Kasumi-1 (cell line): ENCODE measurements around the gene NHLH1.

Experiments used
- DNase-seq, 2 experiments: peaks; one replicate each; lab custom pipeline; 2025; lab: John Stamatoyannopoulos, UW

The NHLH1 gene

DNA sequence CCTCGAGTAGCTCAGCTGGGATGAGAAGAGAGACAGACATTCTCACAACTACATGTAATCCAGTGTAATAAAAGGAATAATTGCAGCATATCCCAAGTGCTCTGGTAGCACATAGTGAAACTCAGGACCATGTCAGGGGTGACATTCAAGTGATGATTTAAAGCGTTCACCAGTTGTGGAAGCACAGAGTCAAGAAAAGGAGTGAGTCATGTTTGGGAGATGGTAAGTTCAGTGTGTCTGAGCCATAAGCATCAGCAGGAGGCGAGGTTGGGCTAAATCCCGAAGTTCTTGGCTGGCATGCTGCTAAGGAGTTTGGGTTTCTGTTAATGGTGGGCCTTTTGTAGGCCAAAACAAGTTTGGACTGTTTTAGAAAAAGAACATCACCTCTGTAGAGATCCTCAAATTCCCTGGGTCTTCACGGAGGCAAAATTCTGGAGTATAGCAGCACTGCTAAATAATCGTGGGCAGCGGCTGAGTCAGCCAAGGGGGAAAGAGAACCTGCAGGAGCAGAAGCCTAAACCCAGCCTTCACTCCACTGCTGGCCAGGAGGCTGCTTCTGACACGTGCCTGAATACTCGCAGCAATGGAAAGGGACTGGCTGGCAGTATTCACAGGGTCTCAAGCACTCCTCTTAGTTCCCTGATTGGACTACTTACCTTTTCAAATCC, 7.2 kb upstream of the NHLH1 start:
- DNase-seq: no peak

- no peak for DNase-seq
Observed at GRCh38 chr1:160360227-160360695, 6.6 kb upstream of the NHLH1 start.

GRCh38 chr1:160361199-160361598, 5.7 kb upstream of the NHLH1 start:
- DNase-seq: no peak

- DNase-seq: no peak
Observed at GRCh38 chr1:160361814-160362167, 5.1 kb upstream of the NHLH1 start.

DNA sequence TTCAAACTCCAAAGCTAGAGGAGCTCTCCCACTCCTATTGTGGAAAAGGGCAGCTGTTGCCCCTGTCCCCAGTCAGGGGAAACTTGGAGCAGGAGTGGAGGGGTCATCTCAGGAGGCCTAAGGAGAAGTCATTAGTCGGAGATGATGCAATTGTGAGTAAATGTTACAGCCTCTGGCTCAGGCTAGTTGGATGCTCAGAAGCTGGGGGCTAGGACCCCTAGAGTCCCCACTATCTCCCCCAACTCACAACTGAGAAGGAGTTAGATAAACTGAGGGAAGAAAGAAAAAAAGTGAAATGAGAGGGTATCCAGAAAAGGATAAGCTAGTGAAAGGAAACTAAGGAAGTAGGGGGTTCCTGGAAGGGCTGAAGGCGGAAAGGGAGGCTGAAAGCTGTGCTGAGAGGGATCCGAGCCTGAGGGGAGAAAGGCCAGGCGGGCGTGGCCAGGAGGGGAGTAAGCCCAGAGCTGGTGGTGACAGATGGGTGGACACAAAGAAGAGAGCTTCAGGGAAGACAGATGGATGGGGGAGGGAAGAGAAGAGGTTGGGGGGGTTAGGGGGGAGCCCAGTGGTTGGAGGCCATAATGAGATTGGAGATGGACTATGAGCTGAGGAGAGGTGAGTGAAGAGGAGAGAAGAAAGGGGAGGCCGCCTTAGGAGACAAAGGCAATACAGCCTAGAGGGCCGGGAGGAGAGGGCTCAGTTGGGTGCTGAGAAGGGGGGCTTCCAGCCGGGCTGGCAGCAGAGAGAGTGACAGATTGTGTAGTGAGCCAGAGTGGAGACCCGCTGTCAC, 4.5 kb upstream of the NHLH1 start:
- DNase-seq: no peak

DNA sequence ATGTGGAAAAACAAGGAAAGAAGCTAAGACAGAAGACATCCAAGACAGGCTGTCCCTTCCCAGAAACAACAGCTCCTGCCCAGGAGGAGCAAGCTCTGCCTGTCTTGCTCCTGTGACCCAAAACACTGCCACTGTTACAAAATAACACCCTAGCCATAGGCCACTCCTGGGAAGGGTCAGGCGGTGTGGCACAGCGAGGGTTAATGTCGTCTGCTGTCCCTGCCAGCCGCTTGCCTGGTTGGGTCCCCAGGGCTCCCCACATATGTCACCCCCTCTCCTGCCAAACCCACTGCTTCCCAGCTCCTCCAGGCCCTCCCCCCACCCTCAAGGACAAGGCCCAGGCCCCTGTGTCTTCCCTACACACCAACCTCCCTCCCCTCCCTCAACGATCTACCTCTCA, 3.9 kb upstream of the NHLH1 start:
- DNase-seq: no peak

DNA sequence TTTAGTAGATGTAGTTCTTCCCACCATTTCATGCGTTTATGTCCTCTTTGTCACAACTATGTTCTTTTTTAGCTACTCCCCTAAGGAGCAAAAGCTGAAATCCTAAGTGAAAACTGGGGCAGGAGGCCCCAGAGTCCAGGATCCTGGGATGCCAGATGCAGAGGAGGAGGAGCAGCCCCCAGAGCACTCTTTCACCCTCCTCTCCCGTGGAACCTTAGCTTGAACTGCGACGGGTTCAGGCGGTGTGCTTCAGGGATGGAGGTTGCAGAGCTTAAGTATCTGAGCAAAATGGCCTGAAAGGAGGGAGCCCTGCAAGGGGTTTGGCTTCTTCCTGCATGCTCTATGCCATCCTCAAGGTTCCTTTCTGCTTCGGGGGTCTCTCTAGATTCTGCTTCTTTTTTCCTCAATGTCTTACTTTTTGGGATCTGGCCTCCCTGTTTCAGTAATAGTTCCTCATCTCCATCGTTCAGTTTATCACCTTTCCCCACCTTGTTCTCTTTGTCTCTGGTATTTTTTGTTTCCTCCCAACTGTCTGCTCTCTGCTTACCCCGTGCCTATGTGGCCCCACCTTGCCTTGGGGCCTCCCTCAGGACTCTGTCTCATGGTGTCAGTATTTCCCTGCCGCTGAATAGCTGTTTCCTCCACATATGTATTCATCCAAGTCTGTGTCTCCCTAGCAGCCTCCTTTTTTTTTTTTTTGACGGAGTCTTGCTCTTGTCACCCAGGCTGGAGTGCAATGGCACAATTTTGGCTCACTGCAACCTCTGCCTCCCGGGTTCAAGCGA, 2.7 kb upstream of the NHLH1 start:
- no peak for DNase-seq

DNA sequence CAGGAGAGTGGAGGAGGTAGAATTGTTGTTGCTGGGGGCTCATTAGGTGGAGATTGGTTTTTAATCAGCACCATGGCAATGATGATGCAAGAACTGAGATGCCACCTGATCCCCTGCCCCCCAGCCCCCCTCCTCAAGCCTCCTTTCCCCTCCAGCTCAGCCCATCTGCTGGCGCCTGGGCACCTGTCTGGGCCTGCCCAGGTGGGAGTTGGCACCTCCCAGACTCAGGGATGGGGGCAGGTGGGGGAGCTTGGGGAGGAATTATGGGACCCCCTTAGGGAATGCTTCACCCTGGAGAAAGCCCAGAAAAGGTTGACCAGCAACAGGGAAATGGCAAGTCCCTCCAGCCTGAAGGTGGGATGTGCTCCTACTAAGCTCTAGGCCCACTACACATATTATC, 1.5 kb upstream of the NHLH1 start:
- no peak for DNase-seq

- no peak for DNase-seq
Observed at GRCh38 chr1:160367516-160367900, 637 bp downstream of the NHLH1 start.

DNA sequence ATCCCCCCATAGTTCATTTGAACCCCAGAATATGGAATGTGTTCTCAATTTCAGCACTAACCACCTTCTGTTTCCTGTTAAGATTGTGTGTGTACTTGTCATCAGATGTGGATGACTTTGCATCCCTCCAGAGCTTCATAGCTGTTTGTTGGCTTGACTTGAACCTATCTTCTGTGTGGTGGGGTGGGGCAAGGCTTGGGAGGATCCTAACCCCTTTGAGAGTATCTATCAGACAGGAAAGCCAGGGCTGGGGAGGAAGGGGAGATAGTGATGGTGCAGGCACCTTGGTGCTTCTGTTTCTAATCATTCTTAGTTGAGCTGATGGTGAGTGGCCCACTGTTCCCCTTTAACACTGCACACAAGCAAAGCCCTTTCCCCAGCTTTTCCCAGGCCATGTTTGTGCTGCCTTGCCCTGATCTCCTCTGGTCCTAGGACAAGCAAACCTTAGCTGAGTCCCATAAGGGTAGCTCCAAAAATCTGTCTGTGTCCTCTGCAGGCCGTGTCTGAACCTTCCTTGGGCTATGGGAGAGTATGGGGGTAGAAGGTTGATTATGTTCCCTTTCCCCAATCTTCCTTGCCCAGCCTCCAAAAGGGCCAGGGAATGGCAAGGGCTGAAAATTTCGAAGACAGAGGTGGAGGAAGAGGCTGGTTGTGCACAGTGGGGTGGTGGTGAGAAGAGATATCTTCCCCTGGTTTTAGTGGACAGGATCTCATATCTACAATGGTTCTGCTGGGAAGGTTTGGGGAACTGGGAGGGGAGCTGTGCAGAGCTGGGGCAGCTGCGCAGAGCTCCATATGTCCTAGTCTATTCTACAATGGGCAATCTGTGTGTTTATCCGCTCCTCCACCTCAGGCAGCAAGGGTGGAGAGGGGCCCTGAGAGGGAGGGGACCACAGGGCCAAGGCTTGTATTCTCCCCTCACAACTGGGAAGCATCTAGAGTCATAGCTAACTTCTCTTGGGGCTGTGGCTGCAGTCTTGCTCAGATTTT, 1.4 kb downstream of the NHLH1 start:
- no peak for DNase-seq

- no peak for DNase-seq
Observed at GRCh38 chr1:160369087-160369486, 2.2 kb downstream of the NHLH1 start.

GRCh38 chr1:160370561-160371345, 3.9 kb downstream of the NHLH1 start:
- no peak for DNase-seq

DNA sequence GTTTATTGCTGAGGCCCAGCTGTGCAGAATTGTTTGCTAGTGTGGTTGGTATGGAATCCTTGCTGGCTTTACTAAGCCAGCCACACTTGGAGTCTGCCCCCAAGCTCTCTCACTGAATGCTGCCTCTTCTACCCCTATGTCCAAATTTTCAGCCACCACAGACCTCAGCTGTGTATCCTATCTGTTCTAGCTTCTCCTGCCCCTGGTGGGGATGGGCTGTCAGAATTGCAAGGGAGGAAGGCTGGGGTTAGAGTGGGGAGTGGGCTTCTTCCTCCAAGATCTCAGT, 4.4 kb downstream of the NHLH1 start:
- DNase-seq: no peak

DNA sequence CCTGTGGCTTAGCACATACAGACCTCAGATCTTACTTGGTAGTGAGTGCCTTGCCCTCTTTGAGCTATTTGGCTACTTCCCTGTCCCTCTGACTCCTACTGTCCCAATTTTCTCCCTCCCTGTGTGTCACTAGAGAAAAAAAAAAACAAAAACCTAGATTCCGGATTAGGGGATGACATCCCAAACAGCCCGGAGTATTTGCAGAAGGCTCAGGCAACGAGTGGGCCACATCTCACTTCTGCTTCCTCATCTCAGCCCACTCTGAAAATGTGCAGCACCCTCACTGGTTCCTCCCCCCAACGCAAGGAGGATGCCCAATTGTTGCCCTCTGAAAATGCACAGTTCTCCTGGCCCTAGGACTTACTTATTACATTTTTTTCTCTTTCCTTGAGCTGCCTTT, 4.9 kb downstream of the NHLH1 start:
- no peak for DNase-seq

- peak; percentile 28 to 39 for DNase-seq
Observed at GRCh38 chr1:160373696-160374095, 6.8 kb downstream of the NHLH1 start.

GRCh38 chr1:160374306-160375110, 7.6 kb downstream of the NHLH1 start:
- no peak for DNase-seq

- DNase-seq: no peak
Observed at GRCh38 chr1:160375788-160376524, 9.1 kb downstream of the NHLH1 start.

GRCh38 chr1:160376525-160377131, 9.8 kb downstream of the NHLH1 start:
- DNase-seq: peak; percentile 89 to 91

DNA sequence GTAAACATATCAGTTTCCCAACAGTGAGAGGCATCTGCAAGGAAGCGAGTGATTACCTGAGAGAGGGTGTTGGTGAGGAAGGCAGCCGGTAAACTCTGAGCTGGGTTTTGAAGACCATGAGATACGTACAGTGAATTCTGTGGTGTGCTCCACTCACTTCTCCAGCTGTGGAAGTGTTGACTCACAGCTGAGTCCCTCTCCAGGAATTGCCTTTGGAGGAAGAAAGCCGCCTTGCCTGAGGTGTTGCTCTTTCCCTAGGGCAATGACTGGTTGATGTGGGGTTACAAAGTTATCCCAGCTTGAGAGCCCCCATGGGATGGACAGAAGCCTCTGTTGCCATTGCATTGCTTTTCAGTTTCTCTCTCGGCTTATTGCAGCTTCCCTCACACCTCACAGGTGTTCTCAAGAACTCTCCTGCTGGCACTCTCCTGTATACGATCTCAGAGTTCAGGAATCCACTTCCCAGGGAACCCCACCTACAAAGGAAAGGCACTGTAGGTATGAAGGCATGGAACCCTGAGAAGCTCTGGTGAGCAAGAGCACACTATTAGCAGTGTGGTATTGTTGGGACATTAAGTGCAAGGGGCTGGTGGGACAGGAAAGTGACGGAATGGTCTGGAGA, 10.8 kb downstream of the NHLH1 start:
- no peak for DNase-seq
